Upper lobe of left lung (tissue), 6 donors: ENCODE results near the gene TAF6. TPM values are rescaled to one million over a fixed set of nuclear protein-coding genes. Genes with fewer than 3 reads are reported as not detected.
"Not testable (repeated sequence)": the region's sequence is repeated elsewhere in the genome, so short reads cannot be mapped to it uniquely, and the experiment has no call there.

Source experiments
- ATAC-seq, 2 donors: fragments of 200-7000 bp; cut with Tn5 transposase; one replicate each; pipeline ENCODE4 v1.9.1; 2022; ENCODE audit warnings: mild to moderate bottlenecking in 2 of 2, moderate library complexity in 2 of 2; ENCODE audit not compliant: low FRiP score in 2 of 2
- DNase-seq, 2 donors: peaks; one replicate each; pipeline ENCODE4 v3.0.0-alpha.2; 2019 to 2020
- H3K27ac ChIP-seq, 4 donors: fragments of 200-600 bp; sonication (generic); one replicate each; pipeline ENCODE4 v1.5.1; 2016 to 2019
- H3K27me3 ChIP-seq, 4 donors: fragments of 200-600 bp; sonication (generic); one replicate each; pipeline ENCODE4 v1.5.1; 2017 to 2019
- H3K36me3 ChIP-seq, 4 donors: fragments of 200-600 bp; sonication (generic); one replicate each; pipeline ENCODE4 v1.5.1; 2016 to 2019
- H3K4me1 ChIP-seq, 4 donors: fragments of 200-600 bp; sonication (generic); one replicate each; pipeline ENCODE4 v1.5.1; 2018 to 2019
- H3K4me3 ChIP-seq, 4 donors: fragments of 200-600 bp; sonication (generic); one replicate each; pipeline ENCODE4 v1.5.1; 2017 to 2019; ENCODE audit warnings: mild to moderate bottlenecking in 2 of 4, moderate library complexity in 1 of 4
- H3K9me3 ChIP-seq, 4 donors: fragments of 200-600 bp; sonication (generic); one replicate each; pipeline ENCODE4 v1.5.1; 2018 to 2019
- CTCF ChIP-seq, 6 experiments: fragments of 450-650 bp in 4 of 6; fragments of 200-600 bp in 2 of 6; sonication (generic) in 2 of 6; IDR thresholded peaks; one replicate each; pipeline ENCODE4 v1.5.1; 2016 to 2019; ENCODE audit warnings: antibody characterized with exemption in 6 of 6
- EP300 ChIP-seq, 4 donors: sonication (generic); formaldehyde crosslinking; IDR thresholded peaks; one replicate each; pipeline ENCODE4 v1.5.1; 2017; ENCODE audit warnings: antibody characterized with exemption in 4 of 4, control low read depth in 2 of 4
- POLR2A ChIP-seq, 4 donors: fragments of 450-650 bp; IDR thresholded peaks; one replicate each; pipeline ENCODE4 v1.5.1; 2016 to 2017; ENCODE audit warnings: antibody characterized with exemption in 4 of 4, mild to moderate bottlenecking in 2 of 4
- POLR2AphosphoS5 ChIP-seq, 2 donors: sonication (generic); formaldehyde crosslinking; IDR thresholded peaks; one replicate each; pipeline ENCODE4 v1.5.1; 2017; ENCODE audit warnings: antibody characterized with exemption in 2 of 2
- WGBS, 2 donors: methylation state at CpG; one replicate each; pipeline ENCODE4 v1.1.5; 2017 to 2018; 5-methylcytosine and 5-hydroxymethylcytosine counted together
- total RNA-seq, 6 donors: library from RNA; depleted of rRNA in 4 of 6; stranded (reverse); fragments of >200 nt in 4 of 6; gene quantifications; one replicate each; pipeline versions ENCODE4 v1.1.0 to v1.2.1, GENCODE V29; 2016 to 2021
- donor health status: DM: no; HTN: no; CAD: no; lungs with moderate emphysema.
- donor health status: DM: no; HTN: yes; CAD: no; lungs with severe emphysema.

TAF6 gene
- total RNA-seq, 6 donors from 2014 or later: 33.4 to 76.5 (median 53.0) TPM

GRCh38 chr7:100132126-100132525, 13.0 kb upstream of the TAF6 start:
- Histone ChIP-seq H3K9me3 (no peaks in the 10 kb centered on the region), H3K4me1 (peaks cover 11 to 21% (median 20%) of the 10 kb centered on the region in 4 donors), H3K27me3 (no peaks in the 10 kb centered on the region), H3K36me3 (no peaks in the 10 kb centered on the region), H3K4me3 (no peak overlapping the region), H3K27ac (no peak overlapping the region)
- WGBS, 2 donors: 67 to 68% methylated on average over 7 of the region's 7 CpGs
- no peak for DNase-seq
- TF ChIP-seq POLR2A (IDR thresholded peaks at IDR 0.05): no peak
- no peak for TF ChIP-seq POLR2AphosphoS5 (IDR thresholded peaks at IDR 0.05)
- ATAC-seq: no peak

GRCh38 chr7:100130608-100131453, 11.7 kb upstream of the TAF6 start:
- H3K4me1 ChIP-seq: peaks cover 14 to 28% (median 25%) of the 10 kb centered on the region in 4 donors
- H3K9me3 ChIP-seq: no peaks in the 10 kb centered on the region
- DNase-seq (peak; percentile 81 to 94), ATAC-seq (peak in 1 of 2 donors; percentile 37)
- H3K4me3 ChIP-seq: peak overlapping the region in 2 of 4 donors; percentile 13
- no peaks in the 10 kb centered on the region for H3K27me3 ChIP-seq
- H3K27ac ChIP-seq: no peak overlapping the region
- TF ChIP-seq POLR2A (IDR thresholded peaks at IDR 0.05) (no peak), CTCF (IDR thresholded peaks at IDR 0.05) (peak; percentile 70 to 87 (median 80))
- 13 to 15% methylated on average over 24 of the region's 24 CpGs for WGBS, 2 donors
- no peaks in the 10 kb centered on the region for H3K36me3 ChIP-seq

- H3K27me3 ChIP-seq, H3K36me3 ChIP-seq, H3K4me3 ChIP-seq, H3K27ac ChIP-seq, ATAC-seq, H3K9me3 ChIP-seq, DNase-seq: not testable (repeated sequence)
- WGBS, 2 donors: 100% methylated on average over 1 of the region's 1 CpG
- H3K4me1 ChIP-seq: peaks cover 18 to 34% (median 28%) of the 10 kb centered on the region in 4 donors
These were observed 11.1 kb upstream of the TAF6 start for GRCh38 chr7:100130220-100130607.

GRCh38 chr7:100128637-100128963, 9.4 kb upstream of the TAF6 start:
- ATAC-seq: no peak
- Histone ChIP-seq H3K4me1 (peaks cover 18 to 40% (median 28%) of the 10 kb centered on the region in 4 donors), H3K4me3 (no peak overlapping the region), H3K9me3 (no peaks in the 10 kb centered on the region), H3K27ac (no peak overlapping the region), H3K36me3 (no peaks in the 10 kb centered on the region), H3K27me3 (no peaks in the 10 kb centered on the region)
- TF ChIP-seq POLR2AphosphoS5 (IDR thresholded peaks at IDR 0.05): no peak
- no peak for TF ChIP-seq POLR2A (IDR thresholded peaks at IDR 0.05)
- TF ChIP-seq CTCF (IDR thresholded peaks at IDR 0.05): no peak
- no peak for TF ChIP-seq EP300 (IDR thresholded peaks at IDR 0.05)
- WGBS, 2 donors: 63% methylated on average over 1 of the region's 1 CpG
- DNase-seq: no peak

- peak overlapping the region; percentile 94 to 98 (median 96) for H3K27ac ChIP-seq
These were observed 8.9 kb upstream of the TAF6 start for GRCh38 chr7:100127866-100128636.

More at GRCh38 chr7:100127866-100128636, 8.9 kb upstream of the TAF6 start:
- Histone ChIP-seq H3K4me3 (peak overlapping the region; percentile 67 to 98 (median 95)), H3K9me3 (no peaks in the 10 kb centered on the region), H3K4me1 (peaks cover 18 to 40% (median 28%) of the 10 kb centered on the region in 4 donors), H3K27me3 (no peaks in the 10 kb centered on the region), H3K36me3 (no peaks in the 10 kb centered on the region)
- WGBS, 2 donors: 4 to 5% methylated on average over 19 to 27 of the region's 37 CpGs
- no peak for DNase-seq
- peak in 1 of 2 donors; percentile 3 for ATAC-seq
- TF ChIP-seq EP300 (IDR thresholded peaks at IDR 0.05) (no peak), POLR2A (IDR thresholded peaks at IDR 0.05) (no peak), POLR2AphosphoS5 (IDR thresholded peaks at IDR 0.05) (no peak), CTCF (IDR thresholded peaks at IDR 0.05) (no peak)
